NCI-H82 treated with DMSO at 0.1 percent for 48 hours (cell line): ENCODE measurements around the gene FOS.
"Not testable (repeated sequence)": the region's sequence is repeated elsewhere in the genome, so short reads cannot be mapped to it uniquely, and the experiment has no call there.

Experiments
- DNase-seq: peaks from one replicate; lab custom pipeline; 2025; ENCODE audit not compliant: unreplicated experiment; lab: John Stamatoyannopoulos, UW

The FOS gene

GRCh38 chr14:75293920-75294648 is 15.5 kb downstream of the FOS start:
- peak; percentile 69 for DNase-seq

GRCh38 chr14:75294649-75295033 is 16.0 kb downstream of the FOS start:
- no peak for DNase-seq

- DNase-seq = no peak
These were observed 16.4 kb downstream of the FOS start for GRCh38 chr14:75295061-75295461.

- peak; percentile 56 for DNase-seq
These were observed 17.1 kb downstream of the FOS start for GRCh38 chr14:75295491-75296345.

- DNase-seq = no peak
These were observed 18.9 kb downstream of the FOS start for GRCh38 chr14:75297411-75298040.

- DNase-seq = no peak
These were observed 19.7 kb downstream of the FOS start for GRCh38 chr14:75298187-75298965.

GRCh38 chr14:75299059-75299458 is 20.4 kb downstream of the FOS start:
- no peak for DNase-seq

GRCh38 chr14:75299576-75299975 is 20.9 kb downstream of the FOS start:
- no peak for DNase-seq

GRCh38 chr14:75301666-75302325 is 23.2 kb downstream of the FOS start:
- no peak for DNase-seq

GRCh38 chr14:75303381-75303789 is 24.8 kb downstream of the FOS start:
- peak; percentile 36 for DNase-seq

- DNase-seq = not testable (repeated sequence)
These were observed 27.8 kb downstream of the FOS start for GRCh38 chr14:75306410-75306809.

- peak; percentile 12 for DNase-seq
These were observed 28.5 kb downstream of the FOS start for GRCh38 chr14:75306927-75307699.

- DNase-seq = peak; percentile 45
These were observed 29.2 kb downstream of the FOS start for GRCh38 chr14:75307700-75308379.

- not testable (repeated sequence) for DNase-seq
These were observed 30.4 kb downstream of the FOS start for GRCh38 chr14:75308991-75309390.

- not testable (repeated sequence) for DNase-seq
These were observed 30.9 kb downstream of the FOS start for GRCh38 chr14:75309561-75309960.

GRCh38 chr14:75310295-75311111 is 31.9 kb downstream of the FOS start:
- DNase-seq = no peak

GRCh38 chr14:75311356-75311755 is 32.7 kb downstream of the FOS start:
- no peak for DNase-seq

GRCh38 chr14:75312341-75312740 is 33.7 kb downstream of the FOS start:
- DNase-seq = no peak
